Neuronal stem cell (in vitro differentiated cells): ENCODE data around the gene STPG2.

Experiments
- DNase-seq: peaks from one replicate; pipeline ENCODE4 v3.0.0-alpha.2; 2013; ENCODE audit warnings: low spot score
- H2AFZ ChIP-seq: one replicate; pipeline ENCODE4 v1.6.1; 2013; ENCODE audit warnings: mild to moderate bottlenecking, low read length, inconsistent platforms
- H2AK5ac ChIP-seq: 2 replicates; pipeline ENCODE4 v1.6.1; 2013; ENCODE audit warnings: low read depth, mild to moderate bottlenecking, inconsistent platforms, low read length, moderate library complexity, mixed read lengths
- H2BK120ac ChIP-seq: 2 replicates; pipeline ENCODE4 v1.6.1; 2013; ENCODE audit warnings: low read depth, mild to moderate bottlenecking, inconsistent platforms, low read length, moderate library complexity, mixed read lengths
- H2BK12ac ChIP-seq: one replicate; pipeline ENCODE4 v1.6.1; 2013; ENCODE audit warnings: low read length, inconsistent platforms
- H2BK15ac ChIP-seq: 2 replicates; pipeline ENCODE4 v1.6.1; 2013; ENCODE audit warnings: mild to moderate bottlenecking, low read length, inconsistent platforms, mixed read lengths
- H2BK5ac ChIP-seq: one replicate; pipeline ENCODE4 v1.6.1; 2013; ENCODE audit warnings: inconsistent platforms, mild to moderate bottlenecking, low read length, moderate library complexity
- H3K14ac ChIP-seq: one replicate; pipeline ENCODE4 v1.6.1; 2013; ENCODE audit warnings: low read length, inconsistent platforms
- H3K18ac ChIP-seq: 2 replicates; pipeline ENCODE4 v1.6.1; 2013; ENCODE audit warnings: low read length, inconsistent platforms
- H3K23ac ChIP-seq: 2 replicates; pipeline ENCODE4 v1.6.1; 2013; ENCODE audit warnings: low read depth, mild to moderate bottlenecking, mixed read lengths, low read length, inconsistent platforms; ENCODE audit not compliant: poor library complexity
- H3K27ac ChIP-seq: replicated peaks from 3 replicates; pipeline ENCODE4 v1.5.1; 2013; ENCODE audit warnings: low read length, inconsistent platforms
- H3K27me3 ChIP-seq, 3 experiments: 2 replicates each; pipeline ENCODE4 v1.6.1; 2013; ENCODE audit warnings: low read length in 3 of 3, mild to moderate bottlenecking in 2 of 3, inconsistent platforms in 1 of 3, low read depth in 1 of 3, mixed read lengths in 1 of 3, moderate library complexity in 1 of 3; ENCODE audit not compliant: control insufficient read depth in 3 of 3, insufficient read depth in 3 of 3
- H3K36me3 ChIP-seq, 2 donors: replicated peaks in 1 of 2; 2 replicates each; pipeline ENCODE4 v1.6.1; 2013; ENCODE audit warnings: low read length in 2 of 2; ENCODE audit not compliant: control insufficient read depth in 2 of 2, insufficient read depth in 2 of 2
- H3K4ac ChIP-seq: 2 replicates; pipeline ENCODE4 v1.6.1; 2013; ENCODE audit warnings: inconsistent platforms, mild to moderate bottlenecking, low read length, moderate library complexity
- H3K4me1 ChIP-seq, 2 donors: 1 replicate in 1 of 2; 2 replicates in 1 of 2; pipeline ENCODE4 v1.6.1; 2013; ENCODE audit warnings: low read length in 2 of 2, low read depth in 1 of 2; ENCODE audit not compliant: control insufficient read depth in 2 of 2, insufficient read depth in 1 of 2
- H3K4me2 ChIP-seq: one replicate; pipeline ENCODE4 v1.6.1; 2013; ENCODE audit warnings: mild to moderate bottlenecking, low read length, inconsistent platforms; ENCODE audit not compliant: insufficient read depth, poor library complexity, severe bottlenecking
- H3K4me3 ChIP-seq, 2 donors: 2 replicates each; pipeline ENCODE4 v1.5.1; 2013; ENCODE audit warnings: low read length in 2 of 2, mild to moderate bottlenecking in 2 of 2, inconsistent platforms in 1 of 2, moderate library complexity in 1 of 2
- H3K79me1 ChIP-seq: one replicate; pipeline ENCODE4 v1.6.1; 2013; ENCODE audit warnings: low read depth, mild to moderate bottlenecking, inconsistent platforms, low read length, moderate library complexity
- H3K9ac ChIP-seq: one replicate; pipeline ENCODE4 v1.6.1; 2013; ENCODE audit warnings: mild to moderate bottlenecking, low read depth, low read length, inconsistent platforms; ENCODE audit not compliant: poor library complexity
- H3K9me3 ChIP-seq, 2 donors: replicated peaks in 1 of 2; 2 replicates each; pipeline versions ENCODE3 to v1.6.1; 2013; ENCODE audit warnings: low read length in 2 of 2, mild to moderate bottlenecking in 2 of 2, inconsistent platforms in 1 of 2, low read depth in 1 of 2, mixed read lengths in 1 of 2, moderate library complexity in 1 of 2; ENCODE audit not compliant: control insufficient read depth in 2 of 2, insufficient read depth in 1 of 2
- H4K8ac ChIP-seq: one replicate; pipeline ENCODE4 v1.6.1; 2013; ENCODE audit warnings: low read depth, mild to moderate bottlenecking, inconsistent platforms, low read length, moderate library complexity
- H4K91ac ChIP-seq: one replicate; pipeline ENCODE4 v1.6.1; 2013; ENCODE audit warnings: low read length, low read depth, mild to moderate bottlenecking, inconsistent platforms; ENCODE audit not compliant: poor library complexity
- WGBS, 2 donors: extraction: QIAGEN DNeasy Blood & Tissue Kit; methylation state at CpG; one replicate each; pipeline ENCODE4 v1.1.7; 2013; ENCODE audit warnings: missing lambda C conversion rate in 2 of 2, mixed read lengths in 1 of 2; ENCODE audit not compliant: insufficient read length in 2 of 2, insufficient replicate concordance in 1 of 2; ENCODE audit errors: extremely low coverage in 2 of 2; 5-methylcytosine and 5-hydroxymethylcytosine counted together

Gene STPG2

GRCh38 chr4:97990409-97990808, 152.9 kb downstream of the STPG2 start:
- H3K4me2 ChIP-seq = no peak overlapping the region
- no CpG with 5 or more reads among the region's 1 CpG for WGBS, 2 donors

GRCh38 chr4:97987019-97987648, 156.1 kb downstream of the STPG2 start:
- Histone ChIP-seq H3K4me1 (no peaks in the 10 kb centered on the region), H3K27ac (no peak overlapping the region)
- DNase-seq = no peak

More at GRCh38 chr4:97990409-97990808, 152.9 kb downstream of the STPG2 start:
- Histone ChIP-seq H3K4me3 (no peak overlapping the region), H2AFZ (no peak overlapping the region), H3K14ac (no peak overlapping the region), H4K8ac (no peak overlapping the region), H3K27ac (no peak overlapping the region), H2BK15ac (no peak overlapping the region), H3K18ac (no peak overlapping the region), H2AK5ac (no peak overlapping the region), H2BK12ac (no peak overlapping the region), H2BK120ac (no peak overlapping the region), H3K4ac (no peak overlapping the region), H3K4me1 (no peaks in the 10 kb centered on the region), H3K36me3 (no peaks in the 10 kb centered on the region), H3K27me3 (no peaks in the 10 kb centered on the region), H4K91ac (no peak overlapping the region), H2BK5ac (no peak overlapping the region), H3K9me3 (no peaks in the 10 kb centered on the region), H3K23ac (no peak overlapping the region), H3K79me1 (no peaks in the 10 kb centered on the region), H3K9ac (no peak overlapping the region)
- DNase-seq = no peak

DNA sequence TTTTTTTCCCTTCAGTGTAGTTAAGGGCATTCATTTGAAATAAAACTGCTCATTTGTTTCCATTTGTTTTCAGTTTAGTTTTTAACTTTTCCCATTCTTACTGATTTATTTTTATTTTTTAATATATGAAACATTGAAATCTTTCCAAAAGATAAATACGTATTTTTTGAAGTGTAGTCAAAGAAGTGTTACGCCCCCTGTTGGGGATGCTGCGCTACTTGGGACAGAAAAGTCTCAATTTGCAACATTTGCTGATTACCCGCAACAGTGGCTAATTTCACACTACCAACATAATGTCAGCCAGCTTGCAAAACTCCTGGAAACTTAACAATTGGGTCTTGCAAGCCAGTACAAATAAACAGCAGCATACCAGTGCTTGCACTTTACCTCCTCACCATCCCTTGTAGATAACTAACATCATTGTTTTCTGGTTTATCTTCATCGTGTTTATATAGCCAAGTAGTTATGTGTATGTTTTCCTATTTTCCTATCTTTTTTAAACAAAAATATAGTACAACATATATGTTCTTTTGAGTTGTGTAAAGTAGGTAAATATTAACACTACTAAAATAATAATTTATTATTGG, 158.6 kb downstream of the STPG2 start:
- no peaks in the 10 kb centered on the region for H3K36me3 ChIP-seq
- no peak overlapping the region for H2AK5ac ChIP-seq
- no peak overlapping the region for H3K4me3 ChIP-seq
- no peak for DNase-seq
- no peak overlapping the region for H2AFZ ChIP-seq
- H3K14ac ChIP-seq = no peak overlapping the region
- H3K4ac ChIP-seq = no peak overlapping the region
- H3K27ac ChIP-seq = no peak overlapping the region
- H3K27me3 ChIP-seq = no peaks in the 10 kb centered on the region
- no peak overlapping the region for H2BK5ac ChIP-seq
- H2BK15ac ChIP-seq = no peak overlapping the region
- H4K91ac ChIP-seq = no peak overlapping the region
- no peak overlapping the region for H4K8ac ChIP-seq
- H3K9ac ChIP-seq = no peak overlapping the region
- no peak overlapping the region for H2BK12ac ChIP-seq
- WGBS, 2 donors = no CpG with 5 or more reads among the region's 5 CpGs
- no peak overlapping the region for H3K23ac ChIP-seq
- H3K18ac ChIP-seq = no peak overlapping the region
- no peak overlapping the region for H2BK120ac ChIP-seq
- no peak overlapping the region for H3K4me2 ChIP-seq
- H3K79me1 ChIP-seq = no peaks in the 10 kb centered on the region
- no peaks in the 10 kb centered on the region for H3K4me1 ChIP-seq
- no peaks in the 10 kb centered on the region for H3K9me3 ChIP-seq

More at GRCh38 chr4:97987019-97987648, 156.1 kb downstream of the STPG2 start:
- H4K8ac ChIP-seq = no peak overlapping the region
- no peak overlapping the region for H4K91ac ChIP-seq
- no peaks in the 10 kb centered on the region for H3K36me3 ChIP-seq
- H3K4me2 ChIP-seq = no peak overlapping the region
- no peak overlapping the region for H3K9ac ChIP-seq
- no peak overlapping the region for H2BK5ac ChIP-seq
- no peak overlapping the region for H3K23ac ChIP-seq
- no CpG with 5 or more reads among the region's 2 CpGs for WGBS, 2 donors
- H3K18ac ChIP-seq = no peak overlapping the region
- no peak overlapping the region for H3K14ac ChIP-seq
- H2AFZ ChIP-seq = no peak overlapping the region
- no peak overlapping the region for H2BK12ac ChIP-seq
- no peak overlapping the region for H2BK15ac ChIP-seq
- H2AK5ac ChIP-seq = no peak overlapping the region
- H3K27me3 ChIP-seq = no peaks in the 10 kb centered on the region
- no peak overlapping the region for H3K4ac ChIP-seq
- H2BK120ac ChIP-seq = no peak overlapping the region
- H3K79me1 ChIP-seq = no peaks in the 10 kb centered on the region
- no peak overlapping the region for H3K4me3 ChIP-seq
- H3K9me3 ChIP-seq = no peaks in the 10 kb centered on the region

DNA sequence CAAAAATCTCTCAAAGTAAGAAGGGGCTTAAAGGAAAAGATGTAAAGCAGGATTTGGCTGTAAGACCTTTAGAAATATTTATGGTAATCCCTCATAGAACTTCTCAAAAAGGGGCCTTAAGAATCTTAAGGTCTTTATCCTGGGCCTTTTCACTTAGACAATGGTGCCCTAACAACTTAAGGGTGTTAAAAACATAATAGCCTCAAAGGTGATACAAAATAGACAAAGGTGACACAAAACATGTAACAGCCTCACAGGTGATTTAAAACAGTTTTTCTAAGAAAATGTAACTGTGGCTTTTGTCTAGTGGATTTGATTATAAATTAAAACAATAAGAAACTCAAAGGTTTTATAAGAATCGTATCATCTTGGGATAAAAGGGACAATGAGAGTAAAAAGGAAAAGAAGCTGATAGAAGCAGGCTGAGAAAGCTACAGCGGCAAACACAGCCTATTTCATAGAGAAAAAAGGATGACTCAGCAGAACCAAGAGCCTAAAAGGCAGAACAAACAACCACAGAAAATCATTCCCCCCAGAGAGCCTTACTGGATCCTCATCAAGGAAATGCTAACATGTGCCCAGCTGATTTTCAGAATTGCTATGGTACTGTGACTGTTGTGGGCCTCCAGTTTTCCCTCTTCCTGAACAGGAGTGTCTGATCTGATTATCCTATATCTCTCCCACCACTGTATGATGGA, 164.3 kb downstream of the STPG2 start:
- no peak overlapping the region for H2BK15ac ChIP-seq
- no peak overlapping the region for H4K8ac ChIP-seq
- DNase-seq = no peak
- H3K27me3 ChIP-seq = no peaks in the 10 kb centered on the region
- H3K18ac ChIP-seq = no peak overlapping the region
- H3K9ac ChIP-seq = no peak overlapping the region
- peaks cover 0 to 4% of the 10 kb centered on the region in 2 donors for H3K4me1 ChIP-seq
- H3K4me2 ChIP-seq = no peak overlapping the region
- no peak overlapping the region for H2BK5ac ChIP-seq
- H3K4ac ChIP-seq = no peak overlapping the region
- no peak overlapping the region for H3K4me3 ChIP-seq
- H2BK12ac ChIP-seq = no peak overlapping the region
- H2BK120ac ChIP-seq = no peak overlapping the region
- H3K14ac ChIP-seq = no peak overlapping the region
- H2AFZ ChIP-seq = peak overlapping the region; percentile 11
- H3K27ac ChIP-seq = peak overlapping the region; percentile 56
- H3K23ac ChIP-seq = no peak overlapping the region
- no peaks in the 10 kb centered on the region for H3K36me3 ChIP-seq
- no peaks in the 10 kb centered on the region for H3K9me3 ChIP-seq
- H4K91ac ChIP-seq = no peak overlapping the region
- H2AK5ac ChIP-seq = no peak overlapping the region
- H3K79me1 ChIP-seq = no peaks in the 10 kb centered on the region
- WGBS, 2 donors = no CpG with 5 or more reads among the region's 2 CpGs
